Fibroblast of the aortic adventitia (primary cell): ENCODE data around the gene CHM. TPM values are rescaled to one million over a fixed set of nuclear protein-coding genes. Genes with fewer than 3 reads are reported as not detected.
"Not testable (repeated sequence)": the region's sequence is repeated elsewhere in the genome, so short reads cannot be mapped to it uniquely, and the experiment has no call there.

Experiments
- DNase-seq: peaks from one replicate; pipeline ENCODE4 v3.0.0-alpha.2; 2010; ENCODE audit warnings: low read depth
- H3K4me3 ChIP-seq: 2 replicates; pipeline ENCODE4 v1.5.1; 2011; ENCODE audit warnings: low read depth, mild to moderate bottlenecking, control low read depth, low read length, moderate library complexity
- CTCF ChIP-seq: IDR thresholded peaks from 2 replicates; pipeline ENCODE4 v1.5.1; 2011; ENCODE audit warnings: mild to moderate bottlenecking, low read length, control low read depth, inconsistent platforms; ENCODE audit not compliant: insufficient read depth
- total RNA-seq: library from RNA; depleted of rRNA; stranded (reverse); fragments of >200 nt; gene quantifications from 2 replicates; pipeline ENCODE4 v1.2.3, GENCODE V29; 2012; ENCODE audit warnings: low replicate concordance

Gene CHM
- total RNA-seq, 1 donor = 52.8 TPM

DNA sequence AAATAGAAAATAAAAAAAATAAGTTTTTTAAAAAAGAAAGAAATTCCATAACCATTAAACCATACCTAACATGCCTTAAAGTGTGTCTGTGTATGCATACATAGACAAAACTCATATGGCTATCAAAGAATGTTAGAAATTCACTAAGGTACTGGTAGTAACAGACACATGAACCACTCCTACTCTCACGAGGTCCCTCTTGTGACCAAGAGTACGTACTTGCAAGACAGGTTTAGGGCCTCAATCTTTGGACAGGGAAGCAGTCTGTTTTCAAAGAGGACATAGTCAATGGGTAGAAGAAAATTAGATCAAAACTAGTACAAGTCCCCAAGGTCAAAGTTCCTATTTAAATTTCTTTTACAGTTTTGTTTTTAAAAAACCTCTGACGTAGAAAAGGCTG is 117.3 kb downstream of the CHM start:
- no peak for TF ChIP-seq CTCF
- no peak for DNase-seq
- no peak overlapping the region for H3K4me3 ChIP-seq

- no peak overlapping the region for H3K4me3 ChIP-seq
- no peak for TF ChIP-seq CTCF
- no peak for DNase-seq
Observed at GRCh38 chrX:85928606-85929005, 118.8 kb downstream of the CHM start.

DNA sequence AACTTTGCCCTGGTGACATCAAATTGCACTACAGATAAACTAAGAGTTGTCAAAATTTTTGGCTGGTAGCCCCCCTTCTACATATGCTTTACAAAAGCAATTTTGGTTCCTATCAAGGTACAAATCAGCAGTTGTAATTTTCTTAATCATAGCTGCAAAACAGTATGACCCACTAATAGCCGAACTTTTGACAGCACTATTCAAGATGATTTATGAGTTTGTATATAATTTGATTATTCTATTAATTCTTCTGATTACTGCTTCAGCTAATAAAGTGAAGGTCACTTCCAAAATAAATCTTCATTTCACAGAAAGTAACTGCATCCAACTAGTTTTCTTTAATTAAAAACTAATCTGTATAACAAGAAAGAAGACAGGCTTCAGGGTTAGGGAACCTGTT is 119.6 kb downstream of the CHM start:
- TF ChIP-seq CTCF = no peak
- no peak overlapping the region for H3K4me3 ChIP-seq
- DNase-seq = no peak

- no peak overlapping the region for H3K4me3 ChIP-seq
- TF ChIP-seq CTCF = no peak
- DNase-seq = peak; percentile 48
Observed at GRCh38 chrX:85922821-85923220, 124.5 kb downstream of the CHM start.

GRCh38 chrX:85916656-85917280 is 130.6 kb downstream of the CHM start:
- not testable (repeated sequence) for H3K4me3 ChIP-seq, DNase-seq

DNA sequence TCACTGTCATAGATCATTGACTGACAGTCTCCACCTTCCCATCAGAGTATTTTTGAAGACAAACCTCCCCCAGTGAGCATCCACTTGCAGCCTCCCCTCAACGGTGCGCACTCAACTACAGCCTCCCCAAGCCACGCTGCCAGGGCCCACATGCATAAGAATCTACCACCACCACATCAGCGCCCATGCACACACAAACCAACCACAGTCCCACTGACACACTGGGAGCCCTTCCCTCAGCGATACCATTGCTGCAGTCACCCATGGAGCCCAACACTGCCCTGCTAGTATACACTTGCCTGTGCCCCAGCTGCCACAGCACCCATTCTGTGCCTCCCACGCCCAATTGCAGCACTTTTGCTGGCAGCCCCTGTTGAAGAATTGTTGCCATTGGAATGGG is 132.9 kb downstream of the CHM start:
- H3K4me3 ChIP-seq = no peak overlapping the region
- DNase-seq = no peak
- TF ChIP-seq CTCF = no peak

DNA sequence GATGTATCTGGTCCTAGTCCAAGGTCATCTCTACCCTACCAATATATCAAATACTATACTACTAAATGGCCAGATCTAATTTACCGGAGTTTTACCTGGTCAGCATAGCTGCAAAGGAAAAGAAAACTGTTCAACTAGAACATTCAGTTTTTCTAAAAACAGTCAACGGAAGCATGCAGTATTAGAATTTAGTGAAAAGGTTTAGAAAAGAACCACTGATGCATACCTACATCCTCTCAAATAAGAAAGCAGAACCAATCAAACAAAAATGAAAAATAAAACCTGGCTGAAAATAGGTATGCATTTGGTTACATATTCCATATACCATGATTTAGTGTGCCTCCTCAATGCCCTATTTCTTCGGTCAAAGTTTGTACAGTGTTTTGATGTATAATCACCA is 140.0 kb downstream of the CHM start:
- DNase-seq = no peak
- TF ChIP-seq CTCF = no peak
- no peak overlapping the region for H3K4me3 ChIP-seq

DNA sequence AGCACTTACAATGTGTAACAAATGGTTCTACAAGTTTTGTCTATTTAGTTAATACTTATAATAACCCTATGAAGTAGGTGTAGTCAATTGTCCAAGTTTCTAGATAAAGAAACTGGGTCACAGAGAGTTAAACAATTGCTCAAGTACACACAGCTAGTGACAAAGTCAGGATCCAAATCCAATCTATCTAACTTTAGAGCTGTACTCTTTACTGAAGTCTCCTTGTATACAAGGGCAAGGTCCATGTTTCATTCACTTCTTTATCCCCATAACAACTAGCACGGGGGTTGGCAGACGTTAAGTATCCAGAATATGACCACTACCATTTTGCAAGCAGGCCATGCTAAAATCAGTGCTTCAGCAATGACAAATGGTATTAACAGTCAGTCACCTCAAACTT is 141.0 kb downstream of the CHM start:
- no peak for TF ChIP-seq CTCF
- no peak for DNase-seq
- no peak overlapping the region for H3K4me3 ChIP-seq
